Panc1 (cell line): ENCODE results near the gene GYPE.
"Not testable (repeated sequence)": the region's sequence is repeated elsewhere in the genome, so short reads cannot be mapped to it uniquely, and the experiment has no call there.

ENCODE experiments used
- SIN3A ChIP-seq: IDR thresholded peaks from 2 replicates; pipeline ENCODE4 v1.6.1; 2012; ENCODE audit warnings: low read depth, mild to moderate bottlenecking, low read length, moderate library complexity, borderline replicate concordance; ENCODE audit not compliant: insufficient read depth
- TF ChIP-seq, protein P1 (sequence below): fragments of 450-650 bp; IDR thresholded peaks from 2 replicates; pipeline ENCODE4 v1.5.1; 2017; ENCODE audit warnings: mild to moderate bottlenecking

DNA sequence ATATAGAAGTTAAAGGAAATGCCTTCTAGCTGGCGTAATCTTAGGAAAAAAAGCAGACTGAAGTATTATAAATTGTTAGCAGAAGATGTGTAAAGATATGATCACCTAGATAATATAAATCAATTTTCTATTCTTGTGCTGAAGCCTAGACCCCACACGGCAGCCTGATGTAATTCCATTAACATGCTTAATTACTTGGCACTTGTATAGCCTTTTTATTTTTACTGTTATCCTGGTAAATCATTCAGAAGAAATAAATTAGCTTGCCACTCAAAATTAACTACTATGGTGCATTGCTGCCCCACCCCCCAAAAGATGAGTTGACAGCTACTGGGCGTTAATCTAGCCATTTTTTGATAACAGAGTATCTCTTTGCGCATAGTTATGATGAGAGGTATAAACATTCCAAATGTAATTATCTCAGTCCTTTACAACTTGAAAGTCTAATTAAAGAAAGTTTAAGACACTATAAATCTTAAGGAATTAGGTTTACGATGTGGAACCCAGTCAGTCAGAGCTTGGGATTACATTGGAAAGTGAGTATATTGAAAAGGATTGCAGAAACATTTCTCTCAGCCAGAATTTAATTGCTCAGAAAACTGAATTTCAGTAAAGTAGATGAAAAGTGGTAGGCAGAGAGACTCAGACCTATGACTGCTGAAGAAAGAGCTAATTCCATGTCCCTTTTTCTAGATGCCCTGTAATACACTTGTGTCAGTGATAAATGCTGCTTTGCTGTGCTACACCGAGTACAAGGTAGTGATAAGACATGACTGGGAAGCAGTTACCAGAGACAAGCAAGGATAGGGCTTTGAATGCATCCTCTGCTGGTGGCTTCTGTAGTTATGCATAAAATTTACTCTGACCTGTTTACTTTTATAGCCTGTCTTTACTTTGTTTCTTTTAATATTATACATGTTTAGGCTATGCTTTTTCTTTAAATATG, 47.7 kb downstream of the GYPE start:
- TF ChIP-seq, protein P1, sequence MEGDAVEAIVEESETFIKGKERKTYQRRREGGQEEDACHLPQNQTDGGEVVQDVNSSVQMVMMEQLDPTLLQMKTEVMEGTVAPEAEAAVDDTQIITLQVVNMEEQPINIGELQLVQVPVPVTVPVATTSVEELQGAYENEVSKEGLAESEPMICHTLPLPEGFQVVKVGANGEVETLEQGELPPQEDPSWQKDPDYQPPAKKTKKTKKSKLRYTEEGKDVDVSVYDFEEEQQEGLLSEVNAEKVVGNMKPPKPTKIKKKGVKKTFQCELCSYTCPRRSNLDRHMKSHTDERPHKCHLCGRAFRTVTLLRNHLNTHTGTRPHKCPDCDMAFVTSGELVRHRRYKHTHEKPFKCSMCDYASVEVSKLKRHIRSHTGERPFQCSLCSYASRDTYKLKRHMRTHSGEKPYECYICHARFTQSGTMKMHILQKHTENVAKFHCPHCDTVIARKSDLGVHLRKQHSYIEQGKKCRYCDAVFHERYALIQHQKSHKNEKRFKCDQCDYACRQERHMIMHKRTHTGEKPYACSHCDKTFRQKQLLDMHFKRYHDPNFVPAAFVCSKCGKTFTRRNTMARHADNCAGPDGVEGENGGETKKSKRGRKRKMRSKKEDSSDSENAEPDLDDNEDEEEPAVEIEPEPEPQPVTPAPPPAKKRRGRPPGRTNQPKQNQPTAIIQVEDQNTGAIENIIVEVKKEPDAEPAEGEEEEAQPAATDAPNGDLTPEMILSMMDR: not testable (repeated sequence)
- TF ChIP-seq SIN3A: not testable (repeated sequence)
